Measurements from ENCODE around the gene TCF3. TPM values are rescaled to one million over a fixed set of nuclear protein-coding genes. Genes with fewer than 3 reads are reported as not detected.

Gene TCF3
- total RNA-seq, 1 experiment from 2014 or later: 304 TPM

GRCh38 chr19:1699386-1699785 is 47.0 kb upstream of the TCF3 start:
- Mint-ChIP-seq H3K36me3 (ENCODE audit: insufficient read depth in 1 of 3, low read depth in 3 of 3) (peaks cover 3 to 14% (median 4%) of the 10 kb centered on the region in 3 experiments; a peak in 3 of 7 replicates), H3K27me3 (ENCODE audit: low read depth) (peaks cover 58% of the 10 kb centered on the region), H3K27ac (no peak overlapping the region), H3K9me3 (peaks cover 17 to 18% of the 10 kb centered on the region in 2 experiments), H3K4me1 (peaks cover 0 to 5% of the 10 kb centered on the region in 2 experiments; a peak in 1 of 4 replicates), H3K4me3 (no peak overlapping the region)
- Histone ChIP-seq H3K9ac (ENCODE audit: extremely low read depth, insufficient read length, low read length) (no peak overlapping the region), H2BK15ac (ENCODE audit: low read depth, low read length) (no peak overlapping the region), H3K4me1 (ENCODE audit: insufficient read depth, low read length) (no peaks in the 10 kb centered on the region), H3K27ac (ENCODE audit: insufficient read length, low read depth, low read length) (no peak overlapping the region), H2AK5ac (ENCODE audit: insufficient read length, low read length) (no peak overlapping the region), H2BK20ac (ENCODE audit: low read depth, low read length, poor library complexity, severe bottlenecking) (no peak overlapping the region), H3K14ac (ENCODE audit: insufficient read depth, low read length) (no peak overlapping the region), H3K56ac (ENCODE audit: insufficient read length, low read depth, low read length) (no peak overlapping the region), H3K18ac (ENCODE audit: insufficient read length, low read depth, low read length) (no peak overlapping the region), H4K5ac (ENCODE audit: insufficient read length, low read depth, low read length) (no peak overlapping the region), H3K9me3 (ENCODE audit: control insufficient read depth, low read depth, low read length) (peaks cover 6% of the 10 kb centered on the region), H3K4ac (ENCODE audit: low read depth, low read length) (no peak overlapping the region), H2BK12ac (ENCODE audit: insufficient read length, low read depth, low read length) (no peak overlapping the region), H4K91ac (ENCODE audit: insufficient read length, low read depth, low read length) (no peak overlapping the region), H4K20me1 (ENCODE audit: control insufficient read depth, insufficient read depth, insufficient read length) (no peaks in the 10 kb centered on the region), H3K79me1 (ENCODE audit: insufficient read depth, low read depth, low read length, poor library complexity, severe bottlenecking) (no peaks in the 10 kb centered on the region), H2BK5ac (ENCODE audit: insufficient read length, low read length) (no peak overlapping the region), H2BK120ac (ENCODE audit: low read depth, low read length, poor library complexity, severe bottlenecking) (no peak overlapping the region), H3T11ph (ENCODE audit: low read length) (no peak overlapping the region), H3K4me2 (ENCODE audit: insufficient read depth, insufficient read length, low read length) (no peak overlapping the region), H3K23me2 (ENCODE audit: insufficient read length, low read depth, low read length, poor library complexity, severe bottlenecking) (no peaks in the 10 kb centered on the region), H3K27me3 (ENCODE audit: insufficient read depth, low read length) (no peaks in the 10 kb centered on the region; the same call in 1 of the 2 replicates), H4K8ac (replicated peaks; ENCODE audit: insufficient read length, low read depth, low read length) (no peak overlapping the region), H3K79me2 (ENCODE audit: insufficient read depth, low read length) (no peaks in the 10 kb centered on the region), H2AFZ (ENCODE audit: low read length) (no peak overlapping the region), H3K23ac (ENCODE audit: insufficient read length, low read depth, low read length) (no peak overlapping the region)
- no CpG with 5 or more reads among the region's 19 CpGs for WGBS (ENCODE audit: extremely low coverage, insufficient read length, low lambda C conversion rate)
- no peak for DNase-seq
- TF ChIP-seq CTCF (conservative IDR thresholded peaks at IDR 0.05): no peak

Data from H9 (cell line).